RWPE1 (cell line): ENCODE data around the gene LTN1.
A peak's percentile ranks its signal among the peaks of the same experiment; 100 is the strongest.

ENCODE experiments used
- CTCF ChIA-PET: fragments of 350-600 bp; sonication (Branson Sonifier 250); formaldehyde crosslinking; extraction: SDS; loops from one replicate; lab custom pipeline; 2021; lab: Yijun Ruan, JAX
- POLR2A ChIA-PET: fragments of 400-600 bp; formaldehyde crosslinking; extraction: SDS; loops from one replicate; lab custom pipeline; 2020; ENCODE audit warnings: antibody characterized with exemption; ENCODE audit not compliant: low non-redundant PET; lab: Yijun Ruan, JAX
- DNase-seq: peaks from one replicate; pipeline ENCODE4 v3.0.0; 2012; ENCODE audit warnings: low spot score
- H3K27ac ChIP-seq: fragments of 450-650 bp; 2 replicates; pipeline ENCODE4 v1.5.1; 2017
- CTCF ChIP-seq: fragments of 450-650 bp; conservative IDR thresholded peaks from 2 replicates; pipeline ENCODE4 v1.5.1; 2017; ENCODE audit warnings: low read depth, mild to moderate bottlenecking

Gene LTN1

GRCh38 chr21:28884976-28885852 is 107.5 kb downstream of the LTN1 start:
- CTCF ChIA-PET, result interaction anchor here (0.6 kb wide), 1 partner anchor 757 kb away, joined by 3 read pairs; no protein-coding TSS in a partner anchor
- POLR2A ChIA-PET, result no interaction called here
- peak overlapping the region; percentile 94 for H3K27ac ChIP-seq
- TF ChIP-seq CTCF, result no peak
- peak; percentile 94 for DNase-seq

- ChIA-PET CTCF (no interaction called here), POLR2A (no interaction called here)
- peak overlapping the region; percentile 94 for H3K27ac ChIP-seq
Observed at GRCh38 chr21:28884481-28884880, 108.2 kb downstream of the LTN1 start.

GRCh38 chr21:28883931-28884330 is 108.7 kb downstream of the LTN1 start:
- POLR2A ChIA-PET, result no interaction called here
- no peak for DNase-seq
- no peak overlapping the region for H3K27ac ChIP-seq
- CTCF ChIA-PET, result no interaction called here
- TF ChIP-seq CTCF, result no peak

More at GRCh38 chr21:28884481-28884880, 108.2 kb downstream of the LTN1 start:
- no peak for TF ChIP-seq CTCF
- DNase-seq, result no peak

- POLR2A ChIA-PET, result no interaction called here
Observed at GRCh38 chr21:28882345-28882744, 110.3 kb downstream of the LTN1 start.

More at GRCh38 chr21:28882345-28882744, 110.3 kb downstream of the LTN1 start:
- CTCF ChIA-PET, result no interaction called here
- no peak overlapping the region for H3K27ac ChIP-seq
- DNase-seq, result no peak
- TF ChIP-seq CTCF, result no peak
